ENCODE measurements around the gene SNX32.
"Not testable (repeated sequence)": the region's sequence is repeated elsewhere in the genome, so short reads cannot be mapped to it uniquely, and the experiment has no call there.

SNX32 gene

DNA sequence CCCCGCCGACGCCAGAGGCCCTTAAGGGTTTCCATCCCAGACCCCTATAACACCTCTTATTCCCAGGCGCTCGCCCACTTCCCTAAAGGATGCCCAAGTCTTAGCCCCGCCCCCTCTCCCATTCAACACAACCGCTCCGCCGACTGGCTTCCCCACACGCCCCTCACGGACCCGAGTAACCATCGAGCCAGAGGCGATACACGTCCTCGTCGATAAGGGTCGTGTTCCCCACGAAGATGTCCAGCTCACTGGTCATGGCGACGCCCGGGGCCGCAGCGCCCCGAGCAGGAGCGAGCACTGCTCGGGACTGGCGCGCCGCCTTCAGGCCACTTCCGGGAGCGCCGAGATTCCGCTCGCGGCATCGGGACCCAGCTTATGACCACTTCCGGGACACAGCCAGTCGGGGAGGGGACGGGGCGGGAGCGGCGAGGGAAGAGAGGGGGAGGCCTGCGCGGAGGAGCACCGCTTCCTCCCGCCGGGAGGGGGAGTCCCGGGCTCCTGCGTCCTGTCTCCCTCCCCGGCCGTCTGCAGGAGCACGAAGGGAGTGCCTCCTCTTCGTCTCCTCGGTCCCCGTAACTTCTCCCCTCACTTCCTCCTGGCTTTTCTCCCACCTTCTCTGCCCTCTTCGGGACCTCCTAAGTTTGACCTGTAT lies 54.5 kb downstream of the SNX32 start, which contains the start of gene FIBP:
Gene FIBP, minus strand, starts transcription at position 309 of the 652 bp plus-strand sequence. Its CDS starts 53 bp downstream, at position 256.
- H3K4me1 ChIP-seq, result peaks cover 8% of the 10 kb centered on the region
- no peaks in the 10 kb centered on the region for H3K27me3 ChIP-seq (ENCODE audit: control insufficient read depth, insufficient read depth, low read length)
- peak within 1 kb of the TSS; percentile 70 for H3K4me2 ChIP-seq (ENCODE audit: low read length)
- peak within 1 kb of the TSS; percentile 87 for H3K27ac ChIP-seq
- H3K36me3 ChIP-seq (ENCODE audit: control insufficient read depth, insufficient read depth, low read length), result no peaks in the 10 kb centered on the region
- TF ChIP-seq, protein P1, sequence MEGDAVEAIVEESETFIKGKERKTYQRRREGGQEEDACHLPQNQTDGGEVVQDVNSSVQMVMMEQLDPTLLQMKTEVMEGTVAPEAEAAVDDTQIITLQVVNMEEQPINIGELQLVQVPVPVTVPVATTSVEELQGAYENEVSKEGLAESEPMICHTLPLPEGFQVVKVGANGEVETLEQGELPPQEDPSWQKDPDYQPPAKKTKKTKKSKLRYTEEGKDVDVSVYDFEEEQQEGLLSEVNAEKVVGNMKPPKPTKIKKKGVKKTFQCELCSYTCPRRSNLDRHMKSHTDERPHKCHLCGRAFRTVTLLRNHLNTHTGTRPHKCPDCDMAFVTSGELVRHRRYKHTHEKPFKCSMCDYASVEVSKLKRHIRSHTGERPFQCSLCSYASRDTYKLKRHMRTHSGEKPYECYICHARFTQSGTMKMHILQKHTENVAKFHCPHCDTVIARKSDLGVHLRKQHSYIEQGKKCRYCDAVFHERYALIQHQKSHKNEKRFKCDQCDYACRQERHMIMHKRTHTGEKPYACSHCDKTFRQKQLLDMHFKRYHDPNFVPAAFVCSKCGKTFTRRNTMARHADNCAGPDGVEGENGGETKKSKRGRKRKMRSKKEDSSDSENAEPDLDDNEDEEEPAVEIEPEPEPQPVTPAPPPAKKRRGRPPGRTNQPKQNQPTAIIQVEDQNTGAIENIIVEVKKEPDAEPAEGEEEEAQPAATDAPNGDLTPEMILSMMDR (IDR thresholded peaks at IDR 0.05), result peak; percentile 88
- H3K4me3 ChIP-seq (ENCODE audit: low read depth, low read length), result peak within 1 kb of the TSS; percentile 77
- no peaks in the 10 kb centered on the region for H3K9me3 ChIP-seq (ENCODE audit: control insufficient read depth, low read length)
- H2AFZ ChIP-seq, result peak within 1 kb of the TSS; percentile 76
- no peaks in the 10 kb centered on the region for H3K79me2 ChIP-seq
- no peak within 1 kb of the TSS for H3K9ac ChIP-seq

DNA sequence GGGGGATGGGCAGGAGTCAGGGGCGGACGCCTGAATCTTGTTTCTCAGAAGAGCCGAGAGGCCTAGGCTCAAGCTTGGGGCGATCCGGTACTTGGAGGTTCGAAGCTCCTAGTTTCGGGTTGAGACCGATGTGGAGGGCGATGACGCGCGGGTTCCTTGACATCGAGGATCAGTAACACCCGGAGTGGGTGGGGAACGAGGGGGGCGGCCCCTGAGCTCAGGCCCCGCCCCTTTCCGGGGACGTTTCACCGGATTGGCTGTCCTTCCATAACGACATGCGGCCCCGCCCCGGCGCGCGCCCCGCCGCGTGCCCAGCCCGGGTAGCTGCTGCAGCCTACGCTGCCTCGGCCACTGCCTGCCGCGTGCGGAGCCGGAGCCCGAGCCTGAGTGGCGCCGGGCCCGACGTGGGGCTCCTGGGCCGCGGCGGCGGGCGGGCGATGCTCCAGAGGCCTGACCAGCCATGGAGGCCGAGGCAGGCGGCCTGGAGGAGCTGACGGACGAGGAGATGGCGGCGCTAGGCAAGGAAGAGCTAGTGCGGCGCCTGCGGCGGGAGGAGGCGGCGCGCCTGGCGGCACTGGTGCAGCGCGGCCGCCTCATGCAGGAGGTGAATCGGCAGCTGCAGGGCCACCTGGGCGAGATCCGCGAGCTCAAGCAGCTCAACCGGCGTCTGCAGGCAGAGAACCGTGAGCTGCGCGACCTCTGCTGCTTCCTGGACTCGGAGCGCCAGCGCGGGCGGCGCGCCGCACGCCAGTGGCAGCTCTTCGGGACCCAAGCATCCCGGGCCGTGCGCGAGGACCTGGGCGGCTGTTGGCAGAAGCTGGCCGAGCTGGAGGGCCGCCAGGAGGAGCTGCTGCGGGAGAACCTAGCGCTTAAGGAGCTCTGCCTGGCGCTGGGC lies 56.8 kb downstream of the SNX32 start, which contains the start of gene CCDC85B:
Gene CCDC85B, plus strand, starts transcription at position 350 of the 895 bp plus-strand sequence. Its CDS starts 111 bp downstream, at position 461.
- peak within 1 kb of the TSS; percentile 87 for H3K27ac ChIP-seq
- no peaks in the 10 kb centered on the region for H3K27me3 ChIP-seq (ENCODE audit: control insufficient read depth, insufficient read depth, low read length)
- H3K4me1 ChIP-seq, result peaks cover 8% of the 10 kb centered on the region
- H3K79me2 ChIP-seq, result no peaks in the 10 kb centered on the region
- TF ChIP-seq, protein P1 (IDR thresholded peaks at IDR 0.05), result no peak
- H2AFZ ChIP-seq, result peak within 1 kb of the TSS; percentile 88
- no peaks in the 10 kb centered on the region for H3K9me3 ChIP-seq (ENCODE audit: control insufficient read depth, low read length)
- peak within 1 kb of the TSS; percentile 82 for H3K4me2 ChIP-seq (ENCODE audit: low read length)
- no peaks in the 10 kb centered on the region for H3K36me3 ChIP-seq (ENCODE audit: control insufficient read depth, insufficient read depth, low read length)
- no peak within 1 kb of the TSS for H3K9ac ChIP-seq
- H3K4me3 ChIP-seq (ENCODE audit: low read depth, low read length), result peak within 1 kb of the TSS; percentile 68

DNA sequence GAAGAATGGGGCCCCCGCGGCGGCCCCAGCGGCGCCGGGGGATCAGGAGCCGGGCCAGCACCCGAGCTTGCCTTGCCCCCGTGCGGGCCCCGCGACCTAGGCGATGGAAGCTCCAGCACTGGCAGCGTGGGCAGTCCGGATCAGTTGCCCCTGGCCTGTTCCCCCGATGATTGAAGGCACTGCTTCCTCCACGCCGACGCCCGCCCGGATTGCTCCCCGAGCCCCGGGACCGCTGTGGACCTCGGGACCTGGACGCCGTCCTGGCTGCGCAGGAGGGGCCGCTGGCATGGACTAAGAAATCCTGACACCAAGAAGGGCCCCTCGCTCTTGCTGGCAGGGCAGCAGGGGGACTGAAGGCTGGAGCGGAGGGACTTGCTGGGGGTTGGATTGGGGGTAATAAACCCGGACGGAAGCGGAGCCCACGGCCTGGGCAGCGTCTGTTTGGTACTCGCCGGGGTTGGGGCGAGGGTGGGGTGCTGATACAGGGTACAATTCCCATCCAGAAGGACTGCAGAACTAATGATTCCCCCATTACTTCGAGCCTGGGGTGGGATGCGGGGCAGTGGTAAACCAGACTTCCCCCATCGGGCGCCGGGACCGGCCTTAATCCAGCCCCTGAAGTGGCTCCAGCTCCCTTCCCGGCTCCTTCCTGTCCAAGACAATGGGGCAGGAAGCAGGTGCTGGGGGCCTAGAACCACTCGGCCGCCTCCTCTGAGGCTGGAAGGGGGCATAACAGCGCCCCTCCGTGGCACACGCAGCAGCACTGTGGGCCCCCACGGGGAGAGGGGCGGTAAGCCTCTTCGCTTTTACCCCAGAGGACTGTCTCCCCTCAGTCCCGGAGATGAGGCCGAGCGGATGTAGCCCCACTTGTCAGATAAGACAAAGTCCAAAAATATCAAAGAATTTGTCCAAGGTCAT lies 57.7 kb downstream of the SNX32 start:
- no peaks in the 10 kb centered on the region for H3K36me3 ChIP-seq (ENCODE audit: control insufficient read depth, insufficient read depth, low read length)
- H3K27ac ChIP-seq, result peak overlapping the region; percentile 87
- peaks cover 8% of the 10 kb centered on the region for H3K4me1 ChIP-seq
- TF ChIP-seq, protein P1 (IDR thresholded peaks at IDR 0.05), result peak; percentile 6
- H3K9ac ChIP-seq, result no peak overlapping the region
- peak overlapping the region; percentile 82 for H3K4me2 ChIP-seq (ENCODE audit: low read length)
- H2AFZ ChIP-seq, result peak overlapping the region; percentile 88
- H3K27me3 ChIP-seq (ENCODE audit: control insufficient read depth, insufficient read depth, low read length), result no peaks in the 10 kb centered on the region
- H3K79me2 ChIP-seq, result no peaks in the 10 kb centered on the region
- peak overlapping the region; percentile 68 for H3K4me3 ChIP-seq (ENCODE audit: low read depth, low read length)
- no peaks in the 10 kb centered on the region for H3K9me3 ChIP-seq (ENCODE audit: control insufficient read depth, low read length)

GRCh38 chr11:65892137-65892540 lies 58.4 kb downstream of the SNX32 start:
- H3K27ac ChIP-seq, result peak overlapping the region; percentile 12
- H3K4me3 ChIP-seq (ENCODE audit: low read depth, low read length); H3K79me2 ChIP-seq; H3K4me1 ChIP-seq; H3K27me3 ChIP-seq (ENCODE audit: control insufficient read depth, insufficient read depth, low read length); H2AFZ ChIP-seq; H3K9ac ChIP-seq; H3K36me3 ChIP-seq (ENCODE audit: control insufficient read depth, insufficient read depth, low read length); H3K9me3 ChIP-seq (ENCODE audit: control insufficient read depth, low read length): not testable (repeated sequence)
- peak overlapping the region; percentile 4 for H3K4me2 ChIP-seq (ENCODE audit: low read length)
